Erythroblast (primary cell): ENCODE results near the gene GPR156.

Experiments
- DNase-seq, 2 experiments: peaks; one replicate each; lab custom pipeline; 2025; lab: John Stamatoyannopoulos, UW
- GATA1 ChIP-seq: IDR thresholded peaks from 2 replicates; pipeline ENCODE4 v1.6.1; 2011; ENCODE audit warnings: low read depth, mild to moderate bottlenecking, control low read depth, low read length, moderate library complexity
- POLR2A ChIP-seq: IDR thresholded peaks from 2 replicates; pipeline ENCODE4 v1.6.1; 2011; ENCODE audit warnings: mild to moderate bottlenecking, low read length

Gene GPR156

GRCh38 chr3:120196812-120197211 is 88.2 kb downstream of the GPR156 start:
- TF ChIP-seq GATA1, result no peak
- TF ChIP-seq POLR2A, result no peak
- DNase-seq, result no peak

DNA sequence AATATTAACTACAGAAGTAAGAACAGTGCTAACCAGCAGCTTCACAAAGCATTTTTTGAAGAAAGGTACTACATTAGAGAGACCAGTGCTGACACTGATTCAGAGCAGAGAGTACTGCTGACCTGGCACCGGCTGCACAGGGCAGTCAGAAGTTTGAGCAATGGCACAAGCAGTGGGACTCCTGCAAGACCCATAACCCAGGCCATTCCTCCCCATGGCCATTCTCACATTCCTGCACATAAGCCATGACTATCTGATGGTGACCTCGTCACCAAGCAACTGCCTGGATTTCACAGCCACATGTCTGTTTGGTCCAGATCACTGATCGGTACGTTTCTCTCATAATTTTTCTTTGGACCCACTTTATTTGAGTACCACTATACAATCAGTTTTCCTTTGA is 88.7 kb downstream of the GPR156 start:
- no peak for TF ChIP-seq POLR2A
- TF ChIP-seq GATA1, result no peak
- DNase-seq, result no peak

GRCh38 chr3:120193554-120193953 is 91.5 kb downstream of the GPR156 start:
- DNase-seq, result no peak
- no peak for TF ChIP-seq GATA1
- no peak for TF ChIP-seq POLR2A

GRCh38 chr3:120192579-120192978 is 92.4 kb downstream of the GPR156 start:
- no peak for DNase-seq
- TF ChIP-seq GATA1 (no peak), POLR2A (no peak)

DNA sequence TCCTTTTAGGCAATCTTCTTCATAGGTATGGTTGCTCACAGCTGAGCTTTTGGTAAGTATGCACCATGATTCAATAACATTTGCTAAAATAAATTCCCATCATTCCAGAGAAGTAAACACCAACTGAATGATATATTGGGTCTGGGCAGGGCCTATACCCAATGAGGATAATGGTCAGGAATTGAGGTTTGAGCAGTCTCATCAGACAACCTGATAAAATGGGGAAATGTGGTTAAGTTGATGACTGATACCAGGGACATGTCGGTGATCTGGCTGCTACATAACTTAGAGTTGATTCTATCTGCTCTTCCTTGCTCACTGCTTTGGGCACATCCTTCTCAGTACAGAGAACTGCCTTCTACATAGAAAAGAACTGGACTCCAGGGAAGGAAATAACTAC is 92.9 kb downstream of the GPR156 start:
- TF ChIP-seq GATA1 (no peak), POLR2A (no peak)
- DNase-seq, result no peak

- TF ChIP-seq GATA1 (no peak), POLR2A (no peak)
- peak; percentile 13 to 47 for DNase-seq
These were observed 102.2 kb downstream of the GPR156 start for GRCh38 chr3:120182613-120183511.

- TF ChIP-seq GATA1 (no peak), POLR2A (no peak)
- DNase-seq, result no peak
These were observed 103.4 kb downstream of the GPR156 start for GRCh38 chr3:120181632-120182031.

DNA sequence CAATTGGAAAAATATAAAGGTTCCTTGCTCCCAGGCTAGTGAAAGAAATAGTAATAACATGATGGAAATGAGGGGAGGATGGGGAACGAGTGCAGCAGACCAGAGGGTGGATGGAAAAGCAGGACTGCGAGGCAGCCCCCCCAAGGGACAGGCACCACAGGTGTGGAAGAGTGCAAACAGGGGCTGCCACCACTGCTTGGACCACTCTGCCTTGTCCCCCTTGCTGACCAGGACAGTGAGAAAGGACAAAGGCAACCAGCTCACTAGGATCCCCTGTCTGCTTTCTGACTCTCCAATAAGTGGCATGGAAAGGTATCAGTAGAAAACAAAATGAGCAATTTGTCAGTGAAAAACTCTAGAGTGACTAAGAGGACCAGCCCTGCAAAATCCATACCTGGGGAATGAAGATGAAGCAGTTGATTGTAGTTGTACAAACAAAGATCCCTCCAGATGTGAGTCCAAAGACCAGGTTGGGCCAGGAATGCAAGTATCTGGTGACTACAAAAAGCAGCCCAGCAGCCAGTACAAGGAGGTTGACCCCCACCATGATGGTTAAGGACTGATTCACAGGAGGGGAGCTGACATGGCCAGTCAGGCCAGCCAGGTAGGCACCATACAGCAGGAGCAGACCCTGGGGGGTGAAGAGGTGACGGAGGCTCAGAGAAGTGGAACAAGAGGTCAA is 104.2 kb downstream of the GPR156 start:
- no peak for DNase-seq

GRCh38 chr3:120177707-120178306 is 107.2 kb downstream of the GPR156 start:
- DNase-seq, result no peak

More for the DNA sequence above, 104.2 kb downstream of the GPR156 start:
- no peak for TF ChIP-seq GATA1

GRCh38 chr3:120177151-120177550 is 107.9 kb downstream of the GPR156 start:
- DNase-seq, result no peak
- TF ChIP-seq GATA1, result no peak
- no peak for TF ChIP-seq POLR2A

More at GRCh38 chr3:120177707-120178306, 107.2 kb downstream of the GPR156 start:
- no peak for TF ChIP-seq GATA1
- no peak for TF ChIP-seq POLR2A

DNA sequence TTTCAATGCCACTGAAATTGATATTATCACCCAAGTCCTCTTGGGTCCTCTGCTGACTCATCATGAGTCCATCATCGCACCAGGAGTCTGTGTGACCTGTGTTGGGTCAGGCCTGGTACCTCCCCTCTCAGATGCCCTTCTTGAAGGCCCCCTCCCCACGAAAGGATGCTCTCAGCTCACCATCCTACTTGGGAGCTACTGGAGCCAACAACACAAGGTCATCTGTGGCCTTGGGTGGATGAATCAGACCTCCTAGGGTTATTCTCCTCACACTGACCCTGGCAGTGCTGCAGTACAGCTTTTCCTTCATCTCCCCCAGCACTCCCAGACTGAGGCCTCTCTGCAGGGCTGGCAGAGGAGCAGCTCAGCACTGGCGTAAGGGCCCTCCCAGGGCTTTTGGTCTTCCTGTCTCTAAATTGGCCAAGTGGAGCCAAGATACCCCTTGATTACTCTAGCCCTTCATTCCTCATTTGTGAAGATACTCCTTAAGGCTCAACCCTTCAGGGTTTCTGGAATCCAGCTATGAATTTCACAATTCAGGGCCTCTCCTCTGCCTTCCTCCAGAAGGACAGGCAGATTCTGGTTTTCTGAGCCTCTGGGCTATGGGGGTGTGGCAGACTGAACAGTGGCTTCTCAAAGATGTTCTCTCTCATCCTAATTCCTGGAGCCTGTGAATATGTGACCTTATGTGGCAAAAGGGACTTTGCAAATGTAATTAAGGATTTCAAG is 110.0 kb downstream of the GPR156 start:
- TF ChIP-seq GATA1, result no peak
- no peak for DNase-seq

GRCh38 chr3:120173056-120173675 is 111.9 kb downstream of the GPR156 start:
- TF ChIP-seq GATA1, result no peak
- TF ChIP-seq POLR2A, result no peak
- DNase-seq, result no peak

DNA sequence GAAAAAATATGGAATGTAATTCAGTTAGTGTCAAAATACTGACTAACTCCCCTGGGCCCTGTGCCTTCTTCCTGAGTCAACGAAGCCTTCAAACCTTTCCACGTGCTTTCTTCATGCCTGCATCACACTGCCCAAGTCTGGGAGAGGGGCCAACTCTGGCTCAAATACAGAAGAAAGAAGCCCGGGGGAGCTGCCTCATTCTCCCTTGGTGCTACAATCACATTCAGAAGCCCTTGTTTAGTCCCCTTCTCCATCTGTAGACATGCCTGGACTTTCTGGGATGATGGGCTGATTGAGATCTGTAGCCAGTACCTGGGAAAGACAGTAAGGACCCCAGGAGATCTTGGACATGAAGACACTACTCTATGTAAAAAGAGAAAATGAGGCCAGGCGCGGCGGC is 113.0 kb downstream of the GPR156 start:
- no peak for DNase-seq

DNA sequence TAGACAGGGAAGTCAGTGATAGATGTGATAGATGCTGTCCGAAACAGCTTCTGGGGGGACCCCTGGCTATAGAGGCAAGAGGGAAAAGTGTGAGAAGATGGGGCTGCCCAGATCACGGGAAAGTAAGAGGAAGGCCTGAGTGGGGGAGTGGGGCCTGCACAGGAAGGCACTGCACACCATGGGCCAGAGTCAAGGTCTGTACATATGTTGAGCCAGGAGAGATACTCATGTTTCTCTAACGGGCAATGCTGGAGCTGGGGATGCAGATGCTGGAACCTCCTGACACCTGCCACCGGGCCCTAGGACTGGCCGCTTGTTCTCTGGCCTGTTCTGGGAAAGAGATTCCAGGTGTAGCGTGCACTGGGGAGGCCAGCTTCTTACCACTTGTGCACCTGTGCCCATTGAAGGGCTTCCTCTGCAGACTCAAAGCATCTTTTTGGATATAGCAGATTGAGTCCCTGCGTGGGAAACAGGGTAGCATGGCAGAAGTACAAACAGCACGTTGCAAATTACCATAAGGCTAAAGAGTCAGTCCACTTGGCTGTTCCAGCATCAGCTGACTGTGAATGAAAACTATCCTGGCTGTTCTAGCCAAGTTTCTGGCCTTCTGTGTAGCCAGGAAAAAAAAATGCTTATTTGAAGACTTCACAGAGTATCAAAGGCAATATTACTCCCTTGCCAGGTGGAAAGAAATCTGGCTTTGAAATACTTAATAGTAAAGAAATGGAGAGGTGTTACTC is 113.7 kb downstream of the GPR156 start:
- TF ChIP-seq POLR2A (no peak), GATA1 (no peak)
- no peak for DNase-seq

More for the DNA sequence above, 113.0 kb downstream of the GPR156 start:
- TF ChIP-seq GATA1 (no peak), POLR2A (no peak)
